ENCODE measurements around the gene MRPL16.

MRPL16 gene

GRCh38 chr11:59771605-59772004 lies 39.0 kb downstream of the MRPL16 start:
- no peak for DNase-seq (ENCODE audit: low read depth in 2 of 2)

GRCh38 chr11:59770869-59771268 lies 39.7 kb downstream of the MRPL16 start:
- no peak for DNase-seq (ENCODE audit: low read depth in 2 of 2)

- DNase-seq (ENCODE audit: low read depth in 2 of 2) = no peak
These were observed 40.3 kb downstream of the MRPL16 start for GRCh38 chr11:59770319-59770718.

- no peak for DNase-seq (ENCODE audit: low read depth in 2 of 2)
These were observed 40.8 kb downstream of the MRPL16 start for GRCh38 chr11:59769828-59770227.

GRCh38 chr11:59769111-59769510 lies 41.5 kb downstream of the MRPL16 start:
- DNase-seq (ENCODE audit: low read depth in 2 of 2) = no peak

GRCh38 chr11:59767225-59767611 lies 43.4 kb downstream of the MRPL16 start:
- DNase-seq (ENCODE audit: low read depth in 2 of 2) = no peak

GRCh38 chr11:59766542-59767224 lies 43.9 kb downstream of the MRPL16 start:
- no peak for DNase-seq (ENCODE audit: low read depth in 2 of 2)

GRCh38 chr11:59765068-59765735 lies 45.4 kb downstream of the MRPL16 start:
- DNase-seq (ENCODE audit: low read depth in 2 of 2) = no peak

- DNase-seq (ENCODE audit: low read depth in 2 of 2) = no peak
These were observed 48.6 kb downstream of the MRPL16 start for GRCh38 chr11:59761993-59762392.

- DNase-seq (ENCODE audit: low read depth in 2 of 2) = no peak
These were observed 49.8 kb downstream of the MRPL16 start for GRCh38 chr11:59760771-59761170.

- DNase-seq (ENCODE audit: low read depth in 2 of 2) = no peak
These were observed 50.7 kb downstream of the MRPL16 start for GRCh38 chr11:59759900-59760299.

- no peak for DNase-seq (ENCODE audit: low read depth in 2 of 2)
These were observed 52.1 kb downstream of the MRPL16 start for GRCh38 chr11:59758401-59759037.

GRCh38 chr11:59756845-59757244 lies 53.7 kb downstream of the MRPL16 start:
- DNase-seq (ENCODE audit: low read depth in 2 of 2) = no peak

- no peak for DNase-seq (ENCODE audit: low read depth in 2 of 2)
These were observed 54.1 kb downstream of the MRPL16 start for GRCh38 chr11:59756558-59756840.
